Choroid plexus epithelial cell (primary cell): Measurements from ENCODE around the gene CACNA1H.

Experiments used
- DNase-seq: peaks from one replicate; pipeline ENCODE4 v3.0.0-alpha.2; 2010; ENCODE audit warnings: low read depth
- H3K4me3 ChIP-seq: 2 replicates; pipeline ENCODE4 v1.5.1; 2011; ENCODE audit warnings: low read depth, mild to moderate bottlenecking, control low read depth, low read length, moderate library complexity
- TF ChIP-seq, protein P1 (sequence below): conservative IDR thresholded peaks from 2 replicates; pipeline ENCODE4 v1.5.1; 2011; ENCODE audit warnings: low read depth, mild to moderate bottlenecking, control low read depth, inconsistent platforms, low read length, moderate library complexity

The CACNA1H gene

DNA sequence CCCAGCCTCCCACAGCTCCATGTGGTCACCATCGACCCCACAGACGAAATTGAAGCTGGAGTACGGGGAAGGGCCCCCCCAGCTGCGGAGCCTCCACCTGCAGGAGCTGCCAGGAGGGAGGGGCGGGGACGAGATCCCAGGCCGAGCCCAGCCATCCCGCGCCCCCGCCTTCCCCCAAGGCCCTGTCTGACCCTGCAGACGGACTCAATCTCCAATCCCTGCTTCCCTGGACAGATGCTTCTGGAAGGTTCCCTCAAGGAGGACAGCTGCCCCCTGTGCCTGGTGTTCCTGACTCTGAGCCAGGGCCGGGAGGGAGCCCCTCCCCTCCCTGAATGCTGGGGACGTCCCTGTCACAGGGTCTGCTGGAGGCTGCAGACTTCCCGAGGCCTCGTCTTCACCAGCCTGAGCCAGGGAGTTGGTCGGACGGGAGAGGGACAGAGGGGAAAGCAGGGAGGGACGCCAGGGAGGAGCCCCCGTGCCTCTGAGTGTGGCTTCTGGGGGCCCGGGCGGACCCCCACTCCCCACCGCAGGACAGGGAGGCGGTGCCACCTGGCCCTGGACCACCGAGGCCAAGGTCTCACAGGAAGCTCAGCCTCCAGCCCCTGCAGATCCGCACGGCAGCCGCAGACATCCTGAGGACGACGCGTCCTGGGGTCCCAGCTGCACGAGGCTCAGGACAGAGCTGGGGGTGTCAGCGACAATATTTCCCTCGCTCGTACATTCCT is 35.6 kb upstream of the CACNA1H start:
- DNase-seq = no peak
- no peak overlapping the region for H3K4me3 ChIP-seq
- TF ChIP-seq, protein P1, sequence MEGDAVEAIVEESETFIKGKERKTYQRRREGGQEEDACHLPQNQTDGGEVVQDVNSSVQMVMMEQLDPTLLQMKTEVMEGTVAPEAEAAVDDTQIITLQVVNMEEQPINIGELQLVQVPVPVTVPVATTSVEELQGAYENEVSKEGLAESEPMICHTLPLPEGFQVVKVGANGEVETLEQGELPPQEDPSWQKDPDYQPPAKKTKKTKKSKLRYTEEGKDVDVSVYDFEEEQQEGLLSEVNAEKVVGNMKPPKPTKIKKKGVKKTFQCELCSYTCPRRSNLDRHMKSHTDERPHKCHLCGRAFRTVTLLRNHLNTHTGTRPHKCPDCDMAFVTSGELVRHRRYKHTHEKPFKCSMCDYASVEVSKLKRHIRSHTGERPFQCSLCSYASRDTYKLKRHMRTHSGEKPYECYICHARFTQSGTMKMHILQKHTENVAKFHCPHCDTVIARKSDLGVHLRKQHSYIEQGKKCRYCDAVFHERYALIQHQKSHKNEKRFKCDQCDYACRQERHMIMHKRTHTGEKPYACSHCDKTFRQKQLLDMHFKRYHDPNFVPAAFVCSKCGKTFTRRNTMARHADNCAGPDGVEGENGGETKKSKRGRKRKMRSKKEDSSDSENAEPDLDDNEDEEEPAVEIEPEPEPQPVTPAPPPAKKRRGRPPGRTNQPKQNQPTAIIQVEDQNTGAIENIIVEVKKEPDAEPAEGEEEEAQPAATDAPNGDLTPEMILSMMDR = no peak

DNA sequence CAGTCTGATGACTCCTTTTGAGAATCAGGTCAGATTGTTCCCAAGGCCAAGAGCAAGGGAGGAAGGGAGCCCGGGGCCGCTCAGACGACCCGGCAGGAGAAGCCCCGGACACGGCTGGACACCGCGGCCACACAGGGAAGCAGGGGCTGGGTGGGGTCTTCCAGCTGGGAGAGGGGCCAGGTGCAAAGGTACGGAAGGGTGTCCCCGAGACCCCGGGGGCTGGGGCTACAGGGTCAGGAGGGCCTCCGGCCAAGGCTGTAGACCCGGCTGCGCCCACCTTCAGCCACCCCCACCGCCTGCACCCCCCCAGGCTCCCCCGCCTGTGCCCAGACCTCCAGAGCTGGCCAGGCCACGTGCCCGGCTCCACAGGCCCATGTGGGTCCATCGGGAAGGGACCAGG is 35.0 kb upstream of the CACNA1H start:
- TF ChIP-seq, protein P1 = no peak
- H3K4me3 ChIP-seq = no peak overlapping the region
- no peak for DNase-seq

DNA sequence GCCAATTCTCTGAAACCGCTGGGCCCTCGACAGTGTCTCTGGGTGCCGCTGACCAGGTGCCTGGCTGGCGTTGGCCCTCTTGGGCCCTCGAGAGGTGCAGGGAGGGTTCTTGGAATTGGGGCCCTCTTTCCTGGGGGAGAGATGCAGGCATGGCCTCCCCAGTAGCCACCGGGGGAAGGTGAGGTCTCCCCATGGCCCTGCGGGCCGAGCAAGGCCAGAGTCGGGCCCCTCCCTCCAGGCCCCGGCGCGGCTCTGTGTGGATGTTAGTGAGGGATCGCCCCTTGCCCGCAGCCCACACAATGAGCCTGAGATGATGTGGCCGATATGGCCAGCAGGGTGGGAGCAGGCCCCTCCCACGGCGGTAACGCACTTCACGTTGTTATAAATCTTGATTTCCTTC is 33.8 kb upstream of the CACNA1H start:
- no peak for DNase-seq
- TF ChIP-seq, protein P1 = no peak
- no peak overlapping the region for H3K4me3 ChIP-seq

DNA sequence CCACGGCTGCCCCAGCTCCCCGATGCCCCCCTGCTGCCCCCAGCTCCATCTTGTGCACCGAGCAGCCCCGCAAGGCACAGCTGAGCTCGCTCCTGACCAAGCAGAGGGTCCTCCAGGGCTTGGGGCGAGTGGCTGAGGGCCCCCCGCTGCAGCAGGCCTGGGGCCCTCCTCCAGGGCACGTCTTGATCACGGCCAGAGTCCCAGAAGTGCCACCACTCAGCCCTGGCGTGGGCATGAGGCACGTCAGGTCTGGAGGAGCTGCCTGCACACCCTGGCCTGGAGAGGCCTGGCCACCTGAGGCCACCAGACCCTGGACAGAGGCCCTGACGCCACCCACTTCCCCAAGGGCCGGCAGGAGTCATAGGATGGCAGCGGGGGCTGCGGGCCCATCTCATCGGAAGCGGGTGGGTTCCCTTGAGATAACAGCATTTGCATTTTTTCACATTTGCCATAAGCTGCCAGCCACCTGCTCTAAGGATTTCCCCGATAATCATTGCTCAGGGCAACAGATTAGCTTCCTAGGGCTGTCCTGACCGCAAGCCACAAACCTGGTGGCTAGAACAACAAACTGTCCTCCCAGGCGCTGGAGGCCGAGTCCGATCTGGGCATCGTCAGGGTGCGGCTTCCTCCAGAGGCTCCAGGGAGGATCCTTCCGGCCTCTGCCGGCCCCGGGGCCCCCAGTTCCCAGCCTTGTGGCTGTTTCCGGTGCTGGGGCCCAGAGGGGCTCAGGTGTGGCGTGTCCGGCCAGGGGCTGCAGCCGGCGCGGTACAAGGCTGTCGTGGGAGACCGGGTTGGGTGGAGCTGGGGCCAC is 32.9 kb upstream of the CACNA1H start:
- no peak for DNase-seq
- TF ChIP-seq, protein P1 = no peak
- H3K4me3 ChIP-seq = no peak overlapping the region

DNA sequence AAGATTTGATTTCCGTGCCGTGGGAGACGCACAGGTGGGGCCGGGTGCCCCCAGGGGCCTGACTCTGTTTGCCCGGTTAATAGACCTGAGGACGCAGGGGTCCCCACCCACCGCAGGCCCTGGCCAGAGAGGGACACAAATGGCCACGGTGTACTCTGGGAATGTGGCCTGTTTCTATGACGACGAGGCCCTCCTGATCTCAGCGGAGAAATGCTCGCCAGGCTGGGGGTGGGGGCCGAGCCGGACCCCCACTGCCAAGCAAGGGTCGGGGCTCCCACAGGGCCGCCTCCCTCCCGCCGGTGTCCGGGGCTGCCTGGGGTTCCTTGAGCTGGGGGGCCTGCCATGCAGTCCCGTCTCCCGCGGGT is 32.3 kb upstream of the CACNA1H start:
- no peak for DNase-seq
- TF ChIP-seq, protein P1 = no peak

DNA sequence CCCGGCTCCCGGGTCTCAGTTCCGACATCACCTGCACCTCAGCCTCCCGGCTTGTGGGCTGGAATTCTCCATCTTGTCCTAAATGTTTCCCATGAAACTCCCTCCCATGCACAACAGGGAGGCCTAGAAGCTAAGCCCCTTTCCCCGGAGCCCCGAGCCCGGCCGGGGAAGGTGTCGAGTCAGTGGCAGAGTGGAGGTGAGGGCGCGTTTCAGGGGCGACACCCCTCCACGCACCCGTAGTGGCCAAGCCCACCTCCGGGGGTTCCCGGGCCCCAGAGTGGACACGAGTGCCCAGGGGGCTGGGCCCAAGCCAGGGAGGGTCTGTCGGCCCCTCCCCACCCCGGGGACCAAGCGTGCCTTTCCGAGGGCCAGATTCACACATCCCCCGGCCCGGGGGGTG is 31.9 kb upstream of the CACNA1H start:
- TF ChIP-seq, protein P1 = no peak
- H3K4me3 ChIP-seq = no peak overlapping the region
- no peak for DNase-seq

More for the DNA sequence above, 32.3 kb upstream of the CACNA1H start:
- no peak overlapping the region for H3K4me3 ChIP-seq
